IMR-90 (cell line): ENCODE measurements around the gene FBXL7. TPM values are rescaled to one million over a fixed set of nuclear protein-coding genes. Genes with fewer than 3 reads are reported as not detected.

Experiments used
- ATAC-seq: fragments of 200-7000 bp; cut with Tn5 transposase; 2 replicates; pipeline ENCODE4 v1.9.1; 2020; ENCODE audit warnings: low read depth, mild to moderate bottlenecking, moderate library complexity
- BruUV-seq: library from RNA; stranded (reverse); fragments of 400-500 nt; replicated peaks from 2 replicates; lab custom pipeline; 2021; lab: Mats Ljungman, UMichigan
- CTCF ChIA-PET: fragments of 300-600 bp; formaldehyde crosslinking; extraction: SDS; loops from one replicate; lab custom pipeline; 2021; ENCODE audit warnings: antibody characterized with exemption; lab: Yijun Ruan, JAX
- POLR2A ChIA-PET: fragments of 300-600 bp; sonication (Branson Sonifier 250); formaldehyde crosslinking; loops from one replicate; lab custom pipeline; 2022; ENCODE audit warnings: antibody characterized with exemption; ENCODE audit not compliant: unreplicated experiment; lab: Charles Lee
- DNase-seq: peaks from one replicate; pipeline ENCODE4 v3.0.0; 2013
- H2AFZ ChIP-seq: replicated peaks from 2 replicates; pipeline ENCODE3; 2013; ENCODE audit warnings: low read length, mild to moderate bottlenecking; ENCODE audit not compliant: poor library complexity
- H2AK5ac ChIP-seq: 2 replicates; pipeline ENCODE4 v1.6.1; 2013; ENCODE audit warnings: low read depth, low read length, inconsistent platforms
- H2AK9ac ChIP-seq: replicated peaks from 2 replicates; pipeline ENCODE3; 2013; ENCODE audit warnings: mild to moderate bottlenecking, low read depth, low read length, moderate library complexity; ENCODE audit not compliant: poor library complexity
- H2BK120ac ChIP-seq: 2 replicates; pipeline ENCODE4 v1.6.1; 2013; ENCODE audit warnings: low read depth, low read length, inconsistent platforms
- H2BK15ac ChIP-seq: 3 replicates; pipeline ENCODE4 v1.6.1; 2013; ENCODE audit warnings: low read depth, low read length, inconsistent platforms
- H2BK20ac ChIP-seq: 2 replicates; pipeline ENCODE4 v1.6.1; 2013; ENCODE audit warnings: low read depth, mild to moderate bottlenecking, inconsistent platforms, low read length, moderate library complexity
- H2BK5ac ChIP-seq: 2 replicates; pipeline ENCODE4 v1.6.1; 2013; ENCODE audit warnings: mild to moderate bottlenecking, low read depth, low read length, inconsistent platforms; ENCODE audit not compliant: poor library complexity, severe bottlenecking
- H3K14ac ChIP-seq: replicated peaks from 2 replicates; pipeline ENCODE4 v1.6.1; 2013; ENCODE audit warnings: low read depth, low read length, inconsistent platforms
- H3K18ac ChIP-seq: 2 replicates; pipeline ENCODE4 v1.6.1; 2013; ENCODE audit warnings: low read depth, low read length, control low read depth
- H3K23ac ChIP-seq: 2 replicates; pipeline ENCODE4 v1.6.1; 2013; ENCODE audit warnings: low read depth, low read length, inconsistent platforms
- H3K27ac ChIP-seq: 2 replicates; pipeline ENCODE4 v1.5.1; 2013; ENCODE audit warnings: mild to moderate bottlenecking, control low read depth, low read length; ENCODE audit not compliant: insufficient read depth
- H3K27me3 ChIP-seq: 2 replicates; pipeline ENCODE4 v1.6.1; 2013; ENCODE audit warnings: low read length; ENCODE audit not compliant: control insufficient read depth, insufficient read depth
- H3K36me3 ChIP-seq: 2 replicates; pipeline ENCODE4 v1.6.1; 2013; ENCODE audit warnings: low read length, mixed read lengths; ENCODE audit not compliant: control insufficient read depth, insufficient read depth
- H3K4ac ChIP-seq: 2 replicates; pipeline ENCODE4 v1.6.1; 2013; ENCODE audit warnings: low read depth, low read length, inconsistent platforms
- H3K4me1 ChIP-seq: 2 replicates; pipeline ENCODE4 v1.6.1; 2013; ENCODE audit warnings: low read length, mixed read lengths; ENCODE audit not compliant: control insufficient read depth, insufficient read depth
- H3K4me2 ChIP-seq: 2 replicates; pipeline ENCODE4 v1.6.1; 2013; ENCODE audit warnings: low read depth, mild to moderate bottlenecking, control low read depth, low read length, moderate library complexity
- H3K4me3 ChIP-seq: 2 replicates; pipeline ENCODE4 v1.5.1; 2013; ENCODE audit warnings: low read depth, mild to moderate bottlenecking, control low read depth, low read length, moderate library complexity; ENCODE audit not compliant: insufficient read depth
- H3K56ac ChIP-seq: 2 replicates; pipeline ENCODE4 v1.6.1; 2013; ENCODE audit warnings: low read length, inconsistent platforms; ENCODE audit not compliant: insufficient read depth; ENCODE audit errors: extremely low read depth
- H3K79me1 ChIP-seq, 2 experiments: 2 replicates each; pipeline ENCODE4 v1.6.1; 2013; ENCODE audit warnings: low read length in 2 of 2, inconsistent platforms in 1 of 2, low read depth in 1 of 2
- H3K9ac ChIP-seq: 2 replicates; pipeline ENCODE4 v1.6.1; 2013; ENCODE audit warnings: low read depth, low read length, control low read depth
- H3K9me1 ChIP-seq: 2 replicates; pipeline ENCODE4 v1.6.1; 2013; ENCODE audit warnings: low read length, inconsistent platforms; ENCODE audit not compliant: insufficient read depth
- H3K9me3 ChIP-seq: 2 replicates; pipeline ENCODE4 v1.6.1; 2013; ENCODE audit warnings: low read length; ENCODE audit not compliant: control insufficient read depth, insufficient read depth
- H4K20me1 ChIP-seq: 2 replicates; pipeline ENCODE4 v1.6.1; 2013; ENCODE audit warnings: low read length, inconsistent platforms; ENCODE audit not compliant: insufficient read depth
- H4K5ac ChIP-seq: 2 replicates; pipeline ENCODE4 v1.6.1; 2013; ENCODE audit warnings: mild to moderate bottlenecking, low read depth, low read length, control low read depth
- H4K8ac ChIP-seq, 2 experiments: 2 replicates each; pipeline ENCODE4 v1.6.1; 2013; ENCODE audit warnings: low read depth in 2 of 2, low read length in 2 of 2, control low read depth in 1 of 2, inconsistent platforms in 1 of 2
- H4K91ac ChIP-seq: 2 replicates; pipeline ENCODE4 v1.6.1; 2013; ENCODE audit warnings: low read depth, low read length, inconsistent platforms; ENCODE audit not compliant: insufficient read depth
- MXI1 ChIP-seq: IDR thresholded peaks from 2 replicates; pipeline ENCODE4 v1.6.1; 2012; ENCODE audit warnings: low read depth, mild to moderate bottlenecking, low read length, moderate library complexity, borderline replicate concordance
- WGBS, 2 experiments: methylation state at CpG; one replicate each; pipeline versions ENCODE4 v1.1.5 to v1.1.7; 2013; ENCODE audit warnings: missing lambda C conversion rate in 2 of 2; ENCODE audit not compliant: insufficient read length in 1 of 2; ENCODE audit errors: extremely low coverage in 2 of 2; 5-methylcytosine and 5-hydroxymethylcytosine counted together
- dilution Hi-C: fragments of 300-500 bp; cut with HindIII; formaldehyde crosslinking; loops from one replicate; pipeline ENCODE4 v1.14.3; 2018; ENCODE audit warnings: low sequenced_read_pairs; ENCODE audit not compliant: unreplicated experiment
- in situ Hi-C: fragments of 300-500 bp; cut with MboI; formaldehyde crosslinking; loops from 3 replicates; pipeline ENCODE4 v1.14.3; 2019; ENCODE audit warnings: low sequenced_read_pairs, inconsistent platforms, mixed read lengths
- intact Hi-C: fragments of 100-400 bp; cut with micrococcal nuclease; formaldehyde crosslinking; loops from 2 replicates; pipeline ENCODE4 v1.10.0; 2022
- polyA plus RNA-seq, 3 experiments: library from polyadenylated mRNA; depleted of rRNA; stranded (reverse); fragments of >200 nt; gene quantifications; 2 replicates each; pipeline ENCODE4 v1.2.3, GENCODE V29; 2012; ENCODE audit warnings: low replicate concordance in 1 of 3
- total RNA-seq: library from RNA; depleted of rRNA; stranded (reverse); fragments of >200 nt; gene quantifications from 2 replicates; pipeline ENCODE4 v1.2.3, GENCODE V29; 2012

The FBXL7 gene
- total and polyA plus RNA-seq, 2 of the 4 experiments (the other 2 are of a cell fraction) = 4.1 to 10.2 TPM

- Histone ChIP-seq H3K9me3 (no peaks in the 10 kb centered on the region), H4K91ac (no peak overlapping the region), H3K4me2 (no peak overlapping the region), H2AK9ac (no peak overlapping the region), H3K23ac (no peak overlapping the region), H3K18ac (no peak overlapping the region), H3K27me3 (no peaks in the 10 kb centered on the region), H2AFZ (no peak overlapping the region), H3K4me1 (no peaks in the 10 kb centered on the region), H3K9ac (no peak overlapping the region), H2AK5ac (no peak overlapping the region), H2BK5ac (no peak overlapping the region), H3K14ac (no peak overlapping the region), H4K8ac (no peak overlapping the region), H3K4me3 (no peak overlapping the region), H3K4ac (no peak overlapping the region), H4K5ac (no peak overlapping the region), H3K9me1 (no peaks in the 10 kb centered on the region), H2BK15ac (no peak overlapping the region), H2BK20ac (no peak overlapping the region), H2BK120ac (no peak overlapping the region), H3K27ac (no peak overlapping the region), H4K20me1 (no peaks in the 10 kb centered on the region), H3K36me3 (peaks cover 2% of the 10 kb centered on the region; the same call in 1 of the 2 replicates), H3K56ac (no peak overlapping the region), H3K79me1 (no peaks in the 10 kb centered on the region)
- in situ Hi-C loops = no loop called here
- intact Hi-C loops = no loop called here
- 100% methylated on average over 1 of the region's 3 CpGs; no CpG with 5 or more reads in 1 of the 2 experiments for WGBS, 2 experiments
- POLR2A ChIA-PET = no interaction called here
- DNase-seq (no peak), ATAC-seq (no peak)
- TF ChIP-seq MXI1 = no peak
- dilution Hi-C loops = no loop called here
- CTCF ChIA-PET = no interaction called here
- no TSS peak for BruUV-seq
Observed at GRCh38 chr5:15951550-15951949, 451.6 kb downstream of the FBXL7 start.
